Lower leg skin (tissue), 3 donors: ENCODE results near the gene FAP.

ENCODE experiments used
- POLR2A ChIP-seq, 2 donors: fragments of 450-650 bp; IDR thresholded peaks; one replicate each; pipeline ENCODE4 v1.6.1; 2016 to 2017; ENCODE audit warnings: antibody characterized with exemption in 2 of 2, mild to moderate bottlenecking in 1 of 2, moderate library complexity in 1 of 2
- TF ChIP-seq, protein P1 (sequence below), 3 donors: fragments of 450-650 bp; IDR thresholded peaks; one replicate each; pipeline ENCODE4 v1.5.1; 2016; ENCODE audit warnings: antibody characterized with exemption in 3 of 3, mild to moderate bottlenecking in 3 of 3, moderate library complexity in 2 of 3

- TF ChIP-seq, protein P1, sequence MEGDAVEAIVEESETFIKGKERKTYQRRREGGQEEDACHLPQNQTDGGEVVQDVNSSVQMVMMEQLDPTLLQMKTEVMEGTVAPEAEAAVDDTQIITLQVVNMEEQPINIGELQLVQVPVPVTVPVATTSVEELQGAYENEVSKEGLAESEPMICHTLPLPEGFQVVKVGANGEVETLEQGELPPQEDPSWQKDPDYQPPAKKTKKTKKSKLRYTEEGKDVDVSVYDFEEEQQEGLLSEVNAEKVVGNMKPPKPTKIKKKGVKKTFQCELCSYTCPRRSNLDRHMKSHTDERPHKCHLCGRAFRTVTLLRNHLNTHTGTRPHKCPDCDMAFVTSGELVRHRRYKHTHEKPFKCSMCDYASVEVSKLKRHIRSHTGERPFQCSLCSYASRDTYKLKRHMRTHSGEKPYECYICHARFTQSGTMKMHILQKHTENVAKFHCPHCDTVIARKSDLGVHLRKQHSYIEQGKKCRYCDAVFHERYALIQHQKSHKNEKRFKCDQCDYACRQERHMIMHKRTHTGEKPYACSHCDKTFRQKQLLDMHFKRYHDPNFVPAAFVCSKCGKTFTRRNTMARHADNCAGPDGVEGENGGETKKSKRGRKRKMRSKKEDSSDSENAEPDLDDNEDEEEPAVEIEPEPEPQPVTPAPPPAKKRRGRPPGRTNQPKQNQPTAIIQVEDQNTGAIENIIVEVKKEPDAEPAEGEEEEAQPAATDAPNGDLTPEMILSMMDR (IDR thresholded peaks at IDR 0.05) = no peak
- TF ChIP-seq POLR2A (IDR thresholded peaks at IDR 0.05) = no peak
Measured at GRCh38 chr2:162153608-162154224, 89.5 kb downstream of the FAP start.
